Breast epithelium (tissue), 4 donors: ENCODE data around the gene SLC8A2. TPM values are rescaled to one million over a fixed set of nuclear protein-coding genes. Genes with fewer than 3 reads are reported as not detected.

Experiments
- DNase-seq, 2 donors: peaks; one replicate each; pipeline ENCODE4 v3.0.0-alpha.2; 2019; ENCODE audit warnings: low spot score in 2 of 2
- H3K27ac ChIP-seq, 2 donors: fragments of 200-600 bp; sonication (generic) in 1 of 2; one replicate each; pipeline ENCODE4 v1.5.1; 2016 to 2019; ENCODE audit warnings: mild to moderate bottlenecking in 1 of 2
- H3K27me3 ChIP-seq, 2 donors: fragments of 200-600 bp; sonication (generic) in 1 of 2; one replicate each; pipeline versions ENCODE4 v1.5.1 to v1.6.0; 2017 to 2019; ENCODE audit warnings: control low read depth in 1 of 2, mild to moderate bottlenecking in 1 of 2
- H3K36me3 ChIP-seq: fragments of 200-600 bp; one replicate; pipeline ENCODE4 v1.5.1; 2019
- H3K4me1 ChIP-seq, 2 donors: fragments of 200-600 bp; sonication (generic); one replicate each; pipeline ENCODE4 v1.5.1; 2016 to 2019; ENCODE audit warnings: control low read depth in 1 of 2
- H3K4me3 ChIP-seq, 3 donors: fragments of 200-600 bp; sonication (generic); 1 replicate in 2 of 3; 2 replicates in 1 of 3; pipeline ENCODE4 v1.5.1; 2016 to 2019; ENCODE audit warnings: mild to moderate bottlenecking in 3 of 3, moderate library complexity in 2 of 3
- H3K9me3 ChIP-seq, 2 donors: fragments of 200-600 bp; sonication (generic) in 1 of 2; one replicate each; pipeline ENCODE4 v1.5.1; 2016 to 2019; ENCODE audit warnings: control low read depth in 1 of 2
- CTCF ChIP-seq, 3 donors: fragments of 450-650 bp; IDR thresholded peaks; one replicate each; pipeline ENCODE4 v1.5.1; 2016 to 2017; ENCODE audit warnings: antibody characterized with exemption in 3 of 3, mild to moderate bottlenecking in 3 of 3, moderate library complexity in 3 of 3
- POLR2A ChIP-seq: fragments of 450-650 bp; IDR thresholded peaks from one replicate; pipeline ENCODE4 v1.6.1; 2016; ENCODE audit warnings: antibody characterized with exemption, mild to moderate bottlenecking, moderate library complexity
- POLR2AphosphoS5 ChIP-seq, 3 donors: sonication (generic); formaldehyde crosslinking; IDR thresholded peaks; one replicate each; pipeline ENCODE4 v1.6.1; 2017; ENCODE audit warnings: antibody characterized with exemption in 3 of 3
- intact Hi-C: fragments of 100-400 bp; cut with DNase I; formaldehyde crosslinking; loops from one replicate; pipeline ENCODE4 v1.15.1; 2023; ENCODE audit warnings: low total_unique reads
- total RNA-seq, 3 donors: library from RNA; depleted of rRNA; stranded (reverse); fragments of >200 nt; gene quantifications; one replicate each; pipeline ENCODE4 v1.1.0, GENCODE V29; 2016

The SLC8A2 gene
- total RNA-seq, 3 donors from 2014 or later: under 0.01 to 0.29 TPM; not detected in 1

- Histone ChIP-seq H3K27me3 (peaks cover 3 to 30% of the 10 kb centered on the region in 2 donors), H3K4me3 (peak overlapping the region in 2 of 3 donors; percentile 22 to 48)
- peak; percentile 34 to 67 for DNase-seq
Observed at GRCh38 chr19:47427241-47428176, 44.2 kb downstream of the SLC8A2 start.

GRCh38 chr19:47423203-47423882 is 48.4 kb downstream of the SLC8A2 start:
- peaks cover 6 to 45% of the 10 kb centered on the region in 2 donors for H3K27me3 ChIP-seq
- intact Hi-C loops: no loop called here

More at GRCh38 chr19:47427241-47428176, 44.2 kb downstream of the SLC8A2 start:
- intact Hi-C loops: no loop called here
- H3K4me1 ChIP-seq: peaks cover 3 to 13% of the 10 kb centered on the region in 2 donors
- no peak for TF ChIP-seq POLR2A
- TF ChIP-seq POLR2AphosphoS5 (IDR thresholded peaks at IDR 0.05): no peak
- TF ChIP-seq CTCF (IDR thresholded peaks at IDR 0.05): peak; percentile 82 to 92 (median 87)
- H3K27ac ChIP-seq: peak overlapping the region; percentile 15 to 61
- H3K9me3 ChIP-seq: no peaks in the 10 kb centered on the region
- H3K36me3 ChIP-seq: no peaks in the 10 kb centered on the region

GRCh38 chr19:47422417-47423163 is 49.1 kb downstream of the SLC8A2 start:
- Histone ChIP-seq H3K4me1 (no peaks in the 10 kb centered on the region), H3K27me3 (peaks cover 6 to 45% of the 10 kb centered on the region in 2 donors), H3K36me3 (no peaks in the 10 kb centered on the region), H3K9me3 (no peaks in the 10 kb centered on the region), H3K27ac (no peak overlapping the region), H3K4me3 (no peak overlapping the region)
- intact Hi-C loops: no loop called here
- no peak for DNase-seq
- TF ChIP-seq CTCF (IDR thresholded peaks at IDR 0.05): no peak
- no peak for TF ChIP-seq POLR2AphosphoS5 (IDR thresholded peaks at IDR 0.05)
- TF ChIP-seq POLR2A: no peak

More at GRCh38 chr19:47423203-47423882, 48.4 kb downstream of the SLC8A2 start:
- TF ChIP-seq POLR2A (no peak), CTCF (IDR thresholded peaks at IDR 0.05) (no peak), POLR2AphosphoS5 (IDR thresholded peaks at IDR 0.05) (no peak)
- Histone ChIP-seq H3K9me3 (no peaks in the 10 kb centered on the region), H3K36me3 (no peaks in the 10 kb centered on the region), H3K4me3 (no peak overlapping the region), H3K27ac (no peak overlapping the region), H3K4me1 (peaks cover 0 to 3% of the 10 kb centered on the region in 2 donors)
- no peak for DNase-seq

- Histone ChIP-seq H3K4me1 (no peaks in the 10 kb centered on the region), H3K9me3 (no peaks in the 10 kb centered on the region), H3K27me3 (peaks cover 6 to 50% of the 10 kb centered on the region in 2 donors), H3K27ac (no peak overlapping the region), H3K36me3 (no peaks in the 10 kb centered on the region), H3K4me3 (peak overlapping the region in 1 of 3 donors; percentile 36)
- TF ChIP-seq POLR2AphosphoS5 (IDR thresholded peaks at IDR 0.05) (no peak), POLR2A (no peak), CTCF (IDR thresholded peaks at IDR 0.05) (no peak)
- intact Hi-C loops: no loop called here
- no peak for DNase-seq
Observed at GRCh38 chr19:47421844-47422395, 49.8 kb downstream of the SLC8A2 start.
